Effector memory CD4-positive, alpha-beta T cell (primary cell): Measurements from ENCODE around the gene DIAPH2.

Source experiments
- DNase-seq, 3 donors: peaks; one replicate each; pipeline ENCODE4 v3.0.0-alpha.2; 2020
- H3K27ac ChIP-seq: 2 replicates; pipeline ENCODE4 v1.7.0; 2013; ENCODE audit warnings: mild to moderate bottlenecking, low read length, moderate library complexity; ENCODE audit not compliant: insufficient read depth, poor library complexity, severe bottlenecking
- H3K27me3 ChIP-seq: replicated peaks from 2 replicates; pipeline ENCODE4 v1.7.0; 2013; ENCODE audit warnings: mild to moderate bottlenecking, low read length; ENCODE audit not compliant: insufficient read depth, control insufficient read depth, poor library complexity, severe bottlenecking
- H3K36me3 ChIP-seq: 2 replicates; pipeline ENCODE4 v1.7.0; 2013; ENCODE audit warnings: mild to moderate bottlenecking, low read length, moderate library complexity; ENCODE audit not compliant: control insufficient read depth, insufficient read depth
- H3K4me1 ChIP-seq: 2 replicates; pipeline ENCODE4 v1.7.0; 2013; ENCODE audit warnings: low read length, mild to moderate bottlenecking; ENCODE audit not compliant: control insufficient read depth, insufficient read depth, poor library complexity, severe bottlenecking
- H3K4me3 ChIP-seq: 2 replicates; pipeline ENCODE4 v1.7.0; 2013; ENCODE audit warnings: low read length, low read depth, mild to moderate bottlenecking; ENCODE audit not compliant: insufficient read depth, poor library complexity, severe bottlenecking
- H3K9me3 ChIP-seq: 2 replicates; pipeline ENCODE4 v1.7.0; 2013; ENCODE audit warnings: mild to moderate bottlenecking, low read length, moderate library complexity; ENCODE audit not compliant: control insufficient read depth

Gene DIAPH2

DNA sequence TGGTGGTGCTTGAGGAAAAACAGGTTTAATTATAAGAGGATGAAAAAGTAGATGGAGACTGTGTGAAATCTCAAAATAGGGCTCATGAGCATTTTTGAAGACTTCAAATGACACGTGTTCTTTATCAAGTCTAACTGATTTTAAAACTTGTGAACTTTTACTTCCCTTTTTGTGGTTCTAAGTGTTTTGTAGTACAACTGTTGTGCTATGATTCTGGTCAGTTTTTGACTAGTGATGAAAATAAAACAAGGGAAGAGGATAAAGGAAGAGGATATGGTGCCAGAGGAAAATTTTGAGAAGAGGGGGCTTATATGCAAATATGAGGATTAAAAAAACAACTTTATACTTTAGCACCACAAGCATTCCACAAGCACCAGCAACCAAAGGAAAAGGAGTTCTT lies 843.1 kb downstream of the DIAPH2 start:
- Histone ChIP-seq H3K27ac (no peak overlapping the region), H3K27me3 (no peaks in the 10 kb centered on the region), H3K9me3 (no peaks in the 10 kb centered on the region), H3K4me3 (no peak overlapping the region), H3K36me3 (no peaks in the 10 kb centered on the region), H3K4me1 (no peaks in the 10 kb centered on the region)
- no peak for DNase-seq

DNA sequence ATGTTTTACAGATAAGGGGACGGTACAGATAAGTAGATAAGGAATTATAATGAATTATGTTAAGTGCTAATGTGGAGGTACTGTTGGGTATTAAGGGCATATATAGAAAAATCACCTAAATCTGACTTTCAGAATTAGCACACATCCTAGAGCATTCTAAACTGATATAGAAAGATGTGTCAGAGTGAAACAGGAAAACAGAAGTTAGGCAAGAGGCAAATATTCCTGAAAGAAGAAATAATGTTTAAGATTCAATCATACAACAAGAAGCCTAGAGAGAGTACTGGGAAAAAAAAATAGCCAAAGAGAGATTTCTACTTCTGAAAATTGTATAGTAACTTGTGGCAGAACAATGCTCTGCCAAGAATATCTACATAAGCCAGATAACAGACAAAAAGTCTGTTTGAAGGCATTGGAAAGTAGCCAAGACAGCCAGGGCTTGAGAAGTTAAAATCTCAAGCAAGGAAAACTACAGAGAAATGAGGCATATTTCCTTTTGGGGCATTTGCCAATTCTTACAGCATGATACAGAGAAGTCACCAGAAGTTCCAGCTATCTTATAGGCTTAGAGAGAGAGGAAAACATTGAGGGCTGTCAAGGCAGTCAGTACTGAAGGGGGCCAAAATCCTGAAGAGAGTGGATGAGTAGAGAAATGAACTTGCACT lies 845.0 kb downstream of the DIAPH2 start:
- Histone ChIP-seq H3K4me3 (no peak overlapping the region), H3K27ac (no peak overlapping the region), H3K27me3 (no peaks in the 10 kb centered on the region), H3K36me3 (no peaks in the 10 kb centered on the region), H3K9me3 (no peaks in the 10 kb centered on the region), H3K4me1 (no peaks in the 10 kb centered on the region)
- DNase-seq = no peak

DNA sequence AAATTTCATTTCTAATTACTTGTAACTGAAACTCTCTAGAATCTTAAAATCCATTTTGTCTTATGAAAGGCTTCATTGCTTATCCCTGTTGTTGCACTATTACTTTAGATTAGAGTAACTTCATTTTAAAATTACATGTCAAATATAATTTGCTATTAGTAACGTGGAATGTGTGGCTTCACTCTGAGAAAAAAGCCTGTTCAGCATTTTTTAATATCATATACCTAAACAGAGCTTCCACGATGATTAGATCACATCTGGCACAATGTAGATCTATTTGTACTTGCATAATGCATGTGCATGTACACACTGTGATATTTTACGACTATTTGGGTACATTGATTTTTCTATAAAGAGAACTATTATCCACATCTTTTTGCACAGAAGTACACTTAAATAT lies 847.2 kb downstream of the DIAPH2 start:
- Histone ChIP-seq H3K27me3 (no peaks in the 10 kb centered on the region), H3K36me3 (no peaks in the 10 kb centered on the region), H3K4me3 (no peak overlapping the region), H3K9me3 (no peaks in the 10 kb centered on the region), H3K27ac (no peak overlapping the region), H3K4me1 (no peaks in the 10 kb centered on the region)
- no peak for DNase-seq

DNA sequence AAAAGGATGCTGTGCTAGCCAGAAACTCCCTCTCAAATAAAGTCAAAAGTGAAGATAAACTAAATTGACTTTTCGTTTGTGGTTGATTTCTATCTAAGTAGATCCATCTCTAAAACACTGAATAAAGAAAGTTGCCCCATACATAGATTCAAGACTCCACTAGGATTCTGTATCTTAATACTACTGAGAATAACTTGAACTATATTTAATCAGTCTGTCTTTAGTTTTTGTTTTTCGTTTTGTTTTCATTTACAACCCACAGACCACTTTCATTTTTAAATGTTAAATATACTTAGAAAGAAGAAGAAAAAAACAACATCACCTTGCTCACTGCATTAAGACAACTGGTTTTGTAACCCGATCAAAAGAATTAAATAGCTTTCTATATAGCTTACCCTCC lies 854.1 kb downstream of the DIAPH2 start:
- Histone ChIP-seq H3K27me3 (no peaks in the 10 kb centered on the region), H3K4me1 (no peaks in the 10 kb centered on the region), H3K36me3 (no peaks in the 10 kb centered on the region), H3K27ac (no peak overlapping the region), H3K9me3 (no peaks in the 10 kb centered on the region), H3K4me3 (no peak overlapping the region)
- DNase-seq = no peak

DNA sequence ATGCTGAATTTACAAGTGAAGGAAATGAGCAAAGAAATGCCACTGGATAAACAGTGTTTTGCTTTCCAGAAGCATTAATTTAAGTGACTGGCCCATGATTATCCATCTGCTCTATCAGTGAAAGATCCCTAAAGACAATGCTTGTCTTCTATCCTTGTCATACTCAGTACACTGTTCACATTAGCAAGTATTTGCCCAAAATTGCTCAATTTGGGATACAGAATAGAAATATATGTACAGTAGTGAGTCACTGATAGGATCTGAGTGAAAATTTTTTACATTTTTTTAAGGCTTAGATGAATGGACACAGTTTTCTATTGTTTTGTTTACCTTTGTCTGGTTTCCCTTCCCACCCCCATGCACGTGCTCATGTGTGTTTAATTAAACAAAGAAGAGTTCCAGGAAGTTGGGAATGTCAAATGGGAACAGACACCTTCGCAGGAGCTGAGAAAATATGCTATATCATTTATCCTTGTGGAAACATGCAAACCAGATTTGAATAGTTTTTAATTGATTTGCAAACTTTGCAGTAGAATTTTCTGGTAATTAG lies 855.4 kb downstream of the DIAPH2 start:
- H3K36me3 ChIP-seq = no peaks in the 10 kb centered on the region
- no peaks in the 10 kb centered on the region for H3K9me3 ChIP-seq

DNA sequence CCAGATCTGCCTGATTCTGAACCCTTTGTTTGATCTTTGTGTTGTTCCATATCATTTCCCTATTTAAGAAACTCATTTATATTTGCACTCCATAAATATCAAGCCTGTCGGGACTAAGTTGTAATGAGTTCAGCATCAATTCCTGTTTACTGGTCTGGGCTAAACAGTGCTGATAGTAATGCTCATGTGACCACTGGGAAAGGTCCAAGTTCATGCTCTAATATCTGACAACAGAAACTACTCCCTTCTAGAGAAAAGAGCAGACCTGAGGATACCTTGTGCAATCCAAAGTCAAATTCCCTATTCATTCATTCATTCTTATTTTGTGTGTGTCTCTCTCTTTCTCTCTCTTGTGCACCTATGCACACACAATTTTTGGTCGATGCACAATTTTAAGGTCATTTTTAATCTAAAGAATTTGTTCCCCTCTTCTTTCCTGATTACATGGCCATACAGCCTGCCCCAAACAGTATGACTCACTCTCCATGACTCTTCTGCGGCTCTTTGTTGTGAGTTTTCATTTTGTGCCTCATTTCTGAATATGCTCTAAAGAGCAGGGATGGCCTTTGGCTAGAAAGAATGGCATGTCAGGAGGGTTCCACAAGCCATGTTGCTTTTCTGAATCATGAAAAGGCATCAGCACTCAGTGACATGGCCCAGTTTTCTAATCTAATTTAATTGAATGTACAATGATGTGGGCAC lies 863.4 kb downstream of the DIAPH2 start:
- Histone ChIP-seq H3K4me1 (no peaks in the 10 kb centered on the region), H3K9me3 (no peaks in the 10 kb centered on the region), H3K4me3 (no peak overlapping the region), H3K27ac (no peak overlapping the region), H3K36me3 (no peaks in the 10 kb centered on the region), H3K27me3 (no peaks in the 10 kb centered on the region)
- no peak for DNase-seq

More for the DNA sequence above, 855.4 kb downstream of the DIAPH2 start:
- Histone ChIP-seq H3K27ac (no peak overlapping the region), H3K4me3 (no peak overlapping the region), H3K4me1 (no peaks in the 10 kb centered on the region), H3K27me3 (no peaks in the 10 kb centered on the region)
- DNase-seq = no peak

DNA sequence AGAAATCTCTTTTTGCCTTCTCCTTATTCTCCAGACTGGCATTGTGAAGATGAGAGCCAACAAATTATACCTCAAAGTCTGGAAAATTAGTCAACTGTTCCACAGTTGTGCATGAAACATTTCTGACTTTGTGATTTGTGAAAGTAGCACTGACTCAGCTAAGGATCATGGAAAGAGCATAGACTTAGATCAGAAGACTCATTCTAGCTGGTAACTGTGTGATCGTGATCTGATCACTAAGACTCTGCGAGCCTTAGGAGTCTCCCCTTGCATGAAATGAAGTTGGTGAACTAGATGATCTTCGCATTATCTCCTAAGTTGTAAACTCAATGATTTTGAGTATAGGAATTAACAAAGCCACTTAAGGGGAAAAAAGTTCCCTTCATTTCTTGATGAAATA lies 867.2 kb downstream of the DIAPH2 start:
- no peak overlapping the region for H3K4me3 ChIP-seq
- no peaks in the 10 kb centered on the region for H3K36me3 ChIP-seq
- no peak for DNase-seq
- H3K4me1 ChIP-seq = no peaks in the 10 kb centered on the region
- H3K9me3 ChIP-seq = no peaks in the 10 kb centered on the region
- no peak overlapping the region for H3K27ac ChIP-seq
- H3K27me3 ChIP-seq = no peaks in the 10 kb centered on the region

DNA sequence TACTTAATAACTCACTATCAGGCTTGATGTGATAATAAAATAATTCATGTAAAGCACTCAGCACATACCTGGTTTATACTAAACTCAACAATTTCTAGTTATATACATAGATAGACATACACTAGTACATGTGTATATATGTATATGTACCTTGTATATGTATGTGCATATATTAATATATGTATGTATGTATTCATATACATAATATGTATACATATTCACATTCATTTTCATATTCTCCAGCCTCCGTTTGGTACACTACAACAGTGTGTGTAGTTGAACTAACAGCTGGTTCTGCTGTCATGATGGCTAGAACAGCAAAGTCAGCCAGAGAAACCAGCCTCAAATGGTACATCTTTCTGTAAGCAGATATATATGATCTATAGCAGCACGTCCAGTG lies 869.2 kb downstream of the DIAPH2 start:
- H3K4me3 ChIP-seq = no peak overlapping the region
- no peaks in the 10 kb centered on the region for H3K27me3 ChIP-seq
- no peak for DNase-seq
- no peaks in the 10 kb centered on the region for H3K36me3 ChIP-seq
- no peaks in the 10 kb centered on the region for H3K4me1 ChIP-seq
- H3K27ac ChIP-seq = no peak overlapping the region
- H3K9me3 ChIP-seq = no peaks in the 10 kb centered on the region

DNA sequence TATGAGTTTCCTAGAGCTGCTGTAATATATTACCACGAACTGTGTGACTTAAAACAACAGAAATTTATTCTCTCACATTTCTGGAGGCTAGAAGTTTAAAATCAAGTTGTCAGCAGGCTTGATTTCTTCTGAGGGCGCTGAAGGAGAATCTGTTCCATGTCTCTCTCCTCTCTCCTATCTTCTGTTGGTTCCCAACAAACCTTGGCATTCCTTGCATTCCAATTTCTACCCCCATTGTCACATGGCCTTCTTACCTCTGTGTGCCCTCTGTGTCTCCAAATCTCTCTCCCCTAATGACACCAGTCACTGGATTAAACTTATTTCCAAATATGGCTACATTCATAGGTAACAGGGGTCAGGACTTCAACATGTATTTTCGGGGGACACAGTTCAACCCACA lies 871.7 kb downstream of the DIAPH2 start:
- no peak overlapping the region for H3K4me3 ChIP-seq

DNA sequence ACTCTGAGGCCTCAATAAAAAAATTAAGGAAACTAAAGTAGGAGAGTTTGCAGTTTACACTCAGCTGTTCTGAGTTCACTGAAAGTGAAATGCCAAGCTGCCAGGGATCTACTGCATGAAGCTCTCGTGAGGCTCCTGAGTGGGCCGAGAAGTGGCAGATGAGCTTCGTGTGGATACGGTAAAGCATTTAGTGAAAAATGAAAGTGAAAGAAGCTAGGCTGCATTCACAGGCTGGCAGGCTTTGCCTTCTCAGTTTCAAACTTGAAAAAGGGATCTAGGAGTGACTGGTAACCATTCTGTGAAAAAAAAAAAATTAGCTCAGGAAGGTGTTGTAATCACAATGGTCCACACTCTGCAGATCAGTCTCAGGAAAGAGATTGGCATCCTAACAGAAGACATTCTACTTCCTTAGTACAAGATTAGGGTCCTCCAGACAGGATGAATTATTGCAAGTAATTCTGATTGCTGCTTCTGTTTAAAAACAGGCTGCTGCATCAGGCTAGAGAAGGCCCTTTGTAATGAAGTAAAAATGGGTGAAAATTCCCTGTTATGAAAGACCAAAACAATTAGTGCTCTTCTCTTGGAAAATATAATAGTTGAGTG lies 879.0 kb downstream of the DIAPH2 start:
- Histone ChIP-seq H3K27me3 (no peaks in the 10 kb centered on the region), H3K4me1 (no peaks in the 10 kb centered on the region), H3K4me3 (peak overlapping the region; percentile 4), H3K27ac (no peak overlapping the region), H3K9me3 (no peaks in the 10 kb centered on the region), H3K36me3 (no peaks in the 10 kb centered on the region)
- DNase-seq = peak in 1 of 3 donors; percentile 13

More for the DNA sequence above, 871.7 kb downstream of the DIAPH2 start:
- Histone ChIP-seq H3K9me3 (no peaks in the 10 kb centered on the region), H3K27me3 (no peaks in the 10 kb centered on the region), H3K4me1 (no peaks in the 10 kb centered on the region), H3K27ac (no peak overlapping the region), H3K36me3 (no peaks in the 10 kb centered on the region)
- no peak for DNase-seq
